ENCODE measurements around the gene CHAT. TPM values are rescaled to one million over a fixed set of nuclear protein-coding genes. Genes with fewer than 3 reads are reported as not detected.

Gene CHAT
- total RNA-seq, 1 experiment from 2014 or later, result not detected

DNA sequence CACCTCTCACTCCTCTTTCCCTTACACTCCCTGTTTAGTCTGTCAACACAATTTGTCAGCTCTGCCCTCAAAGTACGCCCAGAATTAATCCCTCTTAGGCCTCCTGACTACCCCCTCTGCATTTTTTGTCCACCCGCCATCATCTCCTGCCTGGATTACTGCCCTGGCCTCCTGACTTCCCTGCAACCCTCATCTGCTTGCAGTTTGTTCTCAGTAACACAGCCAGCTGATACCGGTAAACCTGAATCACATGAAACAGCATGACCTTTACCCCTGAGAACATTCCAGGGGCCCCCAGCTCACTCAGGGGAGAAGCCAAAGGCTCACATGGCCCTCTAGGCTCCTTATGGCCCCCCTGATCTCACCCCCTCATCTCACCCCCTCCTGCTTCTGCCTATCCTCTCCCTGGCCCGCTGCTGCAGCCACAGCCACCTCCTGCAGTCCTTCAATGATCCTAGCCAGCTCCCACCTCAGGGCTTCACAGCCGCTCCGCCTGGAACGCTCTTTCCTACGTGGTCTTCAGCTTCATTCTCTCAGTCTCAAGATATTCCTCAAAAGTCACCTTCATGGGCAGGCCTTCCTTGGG lies 74.5 kb downstream of the CHAT start:
- H3K4me3 Mint-ChIP-seq, result peak overlapping the region in 1 of 2 experiments; percentile 65; a peak in 3 of 5 replicates
- H2AFZ ChIP-seq (ENCODE audit: low read length), result no peak overlapping the region
- no peak overlapping the region for H3K18ac ChIP-seq (ENCODE audit: insufficient read length, low read depth, low read length)
- no CpG with 5 or more reads among the region's 8 CpGs for WGBS (ENCODE audit: extremely low coverage, insufficient read length, low lambda C conversion rate)
- no peak overlapping the region for H2AK5ac ChIP-seq (ENCODE audit: insufficient read length, low read length)
- H3K27ac ChIP-seq (ENCODE audit: insufficient read length, low read depth, low read length), result no peak overlapping the region
- H3K79me1 ChIP-seq (ENCODE audit: insufficient read depth, low read depth, low read length, poor library complexity, severe bottlenecking), result no peaks in the 10 kb centered on the region
- no peak overlapping the region for H3K14ac ChIP-seq (ENCODE audit: insufficient read depth, low read length)
- no peak overlapping the region for H2BK5ac ChIP-seq (ENCODE audit: insufficient read length, low read length)
- H3K9me3 Mint-ChIP-seq, result peaks cover 23 to 34% of the 10 kb centered on the region in 2 experiments
- H3K4me1 Mint-ChIP-seq, result peaks cover 50 to 53% of the 10 kb centered on the region in 2 experiments
- H3T11ph ChIP-seq (ENCODE audit: low read length), result no peak overlapping the region
- no peak overlapping the region for H3K23ac ChIP-seq (ENCODE audit: insufficient read length, low read depth, low read length)
- no peaks in the 10 kb centered on the region for H4K20me1 ChIP-seq (ENCODE audit: control insufficient read depth, insufficient read depth, insufficient read length)
- peaks cover 6% of the 10 kb centered on the region for H3K23me2 ChIP-seq (ENCODE audit: insufficient read length, low read depth, low read length, poor library complexity, severe bottlenecking)
- peaks cover 13% of the 10 kb centered on the region for H3K9me3 ChIP-seq (ENCODE audit: control insufficient read depth, low read depth, low read length)
- H3K36me3 Mint-ChIP-seq (ENCODE audit: insufficient read depth in 1 of 3, low read depth in 3 of 3), result peaks cover 0 to 19% (median 16%) of the 10 kb centered on the region in 3 experiments; a peak in 5 of 7 replicates
- H3K79me2 ChIP-seq (ENCODE audit: insufficient read depth, low read length), result no peaks in the 10 kb centered on the region
- no peak overlapping the region for H4K5ac ChIP-seq (ENCODE audit: insufficient read length, low read depth, low read length)
- no peak overlapping the region for H4K8ac ChIP-seq (replicated peaks; ENCODE audit: insufficient read length, low read depth, low read length)
- H2BK15ac ChIP-seq (ENCODE audit: low read depth, low read length), result no peak overlapping the region
- H3K4ac ChIP-seq (ENCODE audit: low read depth, low read length), result no peak overlapping the region
- no peak overlapping the region for H2BK12ac ChIP-seq (ENCODE audit: insufficient read length, low read depth, low read length)
- peak overlapping the region; percentile 70 for H3K4me2 ChIP-seq (ENCODE audit: insufficient read depth, insufficient read length, low read length)
- no peak overlapping the region for H2BK20ac ChIP-seq (ENCODE audit: low read depth, low read length, poor library complexity, severe bottlenecking)
- no peak overlapping the region for H4K91ac ChIP-seq (ENCODE audit: insufficient read length, low read depth, low read length)
- H2BK120ac ChIP-seq (ENCODE audit: low read depth, low read length, poor library complexity, severe bottlenecking), result no peak overlapping the region
- H3K9ac ChIP-seq (ENCODE audit: extremely low read depth, insufficient read length, low read length), result no peak overlapping the region
- TF ChIP-seq, protein P1, sequence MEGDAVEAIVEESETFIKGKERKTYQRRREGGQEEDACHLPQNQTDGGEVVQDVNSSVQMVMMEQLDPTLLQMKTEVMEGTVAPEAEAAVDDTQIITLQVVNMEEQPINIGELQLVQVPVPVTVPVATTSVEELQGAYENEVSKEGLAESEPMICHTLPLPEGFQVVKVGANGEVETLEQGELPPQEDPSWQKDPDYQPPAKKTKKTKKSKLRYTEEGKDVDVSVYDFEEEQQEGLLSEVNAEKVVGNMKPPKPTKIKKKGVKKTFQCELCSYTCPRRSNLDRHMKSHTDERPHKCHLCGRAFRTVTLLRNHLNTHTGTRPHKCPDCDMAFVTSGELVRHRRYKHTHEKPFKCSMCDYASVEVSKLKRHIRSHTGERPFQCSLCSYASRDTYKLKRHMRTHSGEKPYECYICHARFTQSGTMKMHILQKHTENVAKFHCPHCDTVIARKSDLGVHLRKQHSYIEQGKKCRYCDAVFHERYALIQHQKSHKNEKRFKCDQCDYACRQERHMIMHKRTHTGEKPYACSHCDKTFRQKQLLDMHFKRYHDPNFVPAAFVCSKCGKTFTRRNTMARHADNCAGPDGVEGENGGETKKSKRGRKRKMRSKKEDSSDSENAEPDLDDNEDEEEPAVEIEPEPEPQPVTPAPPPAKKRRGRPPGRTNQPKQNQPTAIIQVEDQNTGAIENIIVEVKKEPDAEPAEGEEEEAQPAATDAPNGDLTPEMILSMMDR (conservative IDR thresholded peaks at IDR 0.05), result no peak
- H3K27me3 ChIP-seq (ENCODE audit: insufficient read depth, low read length), result peaks cover 50% of the 10 kb centered on the region
- peaks cover 4% of the 10 kb centered on the region; the same call in 1 of the 2 replicates for H3K4me1 ChIP-seq (ENCODE audit: insufficient read depth, low read length)
- no peak overlapping the region for H3K27ac Mint-ChIP-seq
- no peak for DNase-seq
- H3K27me3 Mint-ChIP-seq (ENCODE audit: low read depth), result peaks cover 100% of the 10 kb centered on the region
- H3K56ac ChIP-seq (ENCODE audit: insufficient read length, low read depth, low read length), result no peak overlapping the region
